ENCODE data around the gene SH3BP4.

- TF ChIP-seq POLR2A (IDR thresholded peaks at IDR 0.05) (no peak), CTCF (IDR thresholded peaks at IDR 0.05) (no peak), EP300 (IDR thresholded peaks at IDR 0.05) (no peak), POLR2AphosphoS5 (IDR thresholded peaks at IDR 0.05) (no peak)
Measured at GRCh38 chr2:234910186-234910679, 41.6 kb upstream of the SH3BP4 start.
